ENCODE data around the gene PIP4K2A.
A peak's percentile ranks its signal among the peaks of the same experiment; 100 is the strongest.

PIP4K2A gene

GRCh38 chr10:22662733-22663330 is 51.5 kb downstream of the PIP4K2A start:
- DNase-seq = no peak

- DNase-seq = no peak
Observed at GRCh38 chr10:22659866-22660265, 54.5 kb downstream of the PIP4K2A start.

- DNase-seq = no peak
Observed at GRCh38 chr10:22658745-22659410, 55.5 kb downstream of the PIP4K2A start.

GRCh38 chr10:22657566-22658225 is 56.7 kb downstream of the PIP4K2A start:
- no peak for DNase-seq

GRCh38 chr10:22657024-22657423 is 57.4 kb downstream of the PIP4K2A start:
- no peak for DNase-seq

GRCh38 chr10:22656036-22656435 is 58.3 kb downstream of the PIP4K2A start:
- DNase-seq = no peak

- peak; percentile 70 for DNase-seq
Observed at GRCh38 chr10:22655312-22655981, 58.9 kb downstream of the PIP4K2A start.

- no peak for DNase-seq
Observed at GRCh38 chr10:22652988-22653481, 61.3 kb downstream of the PIP4K2A start.

- no peak for DNase-seq
Observed at GRCh38 chr10:22651276-22651980, 63.0 kb downstream of the PIP4K2A start.

GRCh38 chr10:22649994-22650393 is 64.4 kb downstream of the PIP4K2A start:
- DNase-seq = no peak

GRCh38 chr10:22649390-22649841 is 65.0 kb downstream of the PIP4K2A start:
- DNase-seq = no peak

- DNase-seq = no peak
Observed at GRCh38 chr10:22648547-22648961, 65.8 kb downstream of the PIP4K2A start.

- no peak for DNase-seq
Observed at GRCh38 chr10:22647244-22647643, 67.1 kb downstream of the PIP4K2A start.

GRCh38 chr10:22646388-22646853 is 68.0 kb downstream of the PIP4K2A start:
- DNase-seq = no peak

GRCh38 chr10:22644222-22644621 is 70.2 kb downstream of the PIP4K2A start:
- no peak for DNase-seq

GRCh38 chr10:22643775-22644174 is 70.6 kb downstream of the PIP4K2A start:
- no peak for DNase-seq

GRCh38 chr10:22643116-22643515 is 71.3 kb downstream of the PIP4K2A start:
- peak; percentile 1 for DNase-seq

GRCh38 chr10:22641743-22642142 is 72.6 kb downstream of the PIP4K2A start:
- DNase-seq = no peak

- no peak for DNase-seq
Observed at GRCh38 chr10:22640359-22640758, 74.0 kb downstream of the PIP4K2A start.

GRCh38 chr10:22638863-22639262 is 75.5 kb downstream of the PIP4K2A start:
- DNase-seq = no peak

GRCh38 chr10:22637491-22637890 is 76.9 kb downstream of the PIP4K2A start:
- DNase-seq = no peak

- DNase-seq = no peak
Observed at GRCh38 chr10:22635650-22636049, 78.7 kb downstream of the PIP4K2A start.
